ENCODE measurements around the gene RNF4. TPM values are rescaled to one million over a fixed set of nuclear protein-coding genes. Genes with fewer than 3 reads are reported as not detected.
A peak's percentile ranks its signal among the peaks of the same experiment; 100 is the strongest.
"Not testable (repeated sequence)": the region's sequence is repeated elsewhere in the genome, so short reads cannot be mapped to it uniquely, and the experiment has no call there.

The RNF4 gene
- total RNA-seq, 2 donors from 2014 or later, result 22.5 to 37.0 TPM

- intact Hi-C loops (cut with DNase I), result no loop called here
- ATAC-seq (no peak), DNase-seq (no peak)
Observed at GRCh38 chr4:2510351-2511259, 41.7 kb downstream of the RNF4 start.

- no peak for DNase-seq
- intact Hi-C loops (cut with DNase I), result no loop called here
- ATAC-seq, result no peak
Observed at GRCh38 chr4:2511645-2512131, 42.8 kb downstream of the RNF4 start.

GRCh38 chr4:2512396-2513135 lies 43.7 kb downstream of the RNF4 start:
- intact Hi-C loops (cut with DNase I), result no loop called here
- DNase-seq (no peak), ATAC-seq (no peak)

GRCh38 chr4:2514193-2514592 lies 45.3 kb downstream of the RNF4 start:
- intact Hi-C loops (cut with DNase I); ATAC-seq; DNase-seq: not testable (repeated sequence)

- intact Hi-C loops (cut with DNase I); ATAC-seq; DNase-seq: not testable (repeated sequence)
Observed at GRCh38 chr4:2514944-2515343, 46.0 kb downstream of the RNF4 start.

- peak; percentile 68 for ATAC-seq
- intact Hi-C loops (cut with DNase I), result no loop called here
- DNase-seq, result peak; percentile 55
Observed at GRCh38 chr4:2515830-2516550, 47.1 kb downstream of the RNF4 start.

GRCh38 chr4:2516635-2517034 lies 47.7 kb downstream of the RNF4 start:
- ATAC-seq, result no peak

GRCh38 chr4:2526559-2526958 lies 57.7 kb downstream of the RNF4 start:
- DNase-seq, result no peak
- intact Hi-C loops (cut with DNase I), result no loop called here

More at GRCh38 chr4:2516635-2517034, 47.7 kb downstream of the RNF4 start:
- intact Hi-C loops (cut with DNase I), result no loop called here
- DNase-seq, result no peak

GRCh38 chr4:2534904-2535375 lies 66.0 kb downstream of the RNF4 start:
- ATAC-seq, result no peak
- intact Hi-C loops (cut with DNase I), result loop anchor here in 1 of 2 donors (10.0 kb wide), 1 partner anchor 70 kb away; the partner anchor contains the start of gene RNF4
- no peak for DNase-seq

More at GRCh38 chr4:2526559-2526958, 57.7 kb downstream of the RNF4 start:
- ATAC-seq, result no peak

- intact Hi-C loops (cut with DNase I), result loop anchor here in 1 of 2 donors (10.0 kb wide), 1 partner anchor 71 kb away; the partner anchor contains the start of gene RNF4
- DNase-seq, result peak; percentile 60
- peak; percentile 5 to 15 for ATAC-seq
Observed at GRCh38 chr4:2535376-2536192, 66.7 kb downstream of the RNF4 start.

- ATAC-seq (peak; percentile 97 to 98), DNase-seq (peak; percentile 99)
- intact Hi-C loops (cut with DNase I), result loop anchor here in 1 of 2 donors (10.0 kb wide), 1 partner anchor 72 kb away; the partner anchor contains the start of gene RNF4
Observed at GRCh38 chr4:2536193-2537010, 67.5 kb downstream of the RNF4 start, which contains the start of gene FAM193A. Gene FAM193A, plus strand, starts transcription at chr4:2536647. Its CDS starts 269 bp downstream, at chr4:2536916.

GRCh38 chr4:2537011-2537830 lies 68.3 kb downstream of the RNF4 start:
- intact Hi-C loops (cut with DNase I), result loop anchor here in 1 of 2 donors (10.0 kb wide), 1 partner anchor 72 kb away; the partner anchor contains the start of gene RNF4
- peak; percentile 59 for DNase-seq
- ATAC-seq, result peak in 1 of 2 donors; percentile 1

GRCh38 chr4:2543580-2544191 lies 74.8 kb downstream of the RNF4 start:
- DNase-seq; ATAC-seq; intact Hi-C loops (cut with DNase I): not testable (repeated sequence)

- DNase-seq (no peak), ATAC-seq (no peak)
- intact Hi-C loops (cut with DNase I), result no loop called here
Observed at GRCh38 chr4:2545321-2546013, 76.6 kb downstream of the RNF4 start.

- ATAC-seq (no peak), DNase-seq (no peak)
- intact Hi-C loops (cut with DNase I), result no loop called here
Observed at GRCh38 chr4:2546286-2546823, 77.4 kb downstream of the RNF4 start.

Data from left cardiac atrium (tissue), 4 donors.